Right renal pelvis (tissue), 4 donors: ENCODE data around the gene FHIT. TPM values are rescaled to one million over a fixed set of nuclear protein-coding genes. Genes with fewer than 3 reads are reported as not detected.

Source experiments
- DNase-seq, 4 donors: peaks; one replicate each; pipeline ENCODE4 v3.0.0-alpha.2; 2013; ENCODE audit warnings: low read depth in 4 of 4, low spot score in 3 of 4, missing footprints in 1 of 4
- polyA plus RNA-seq, 4 donors: library from polyadenylated mRNA; unstranded; fragments of 120-200 nt; gene quantifications; one replicate each; pipeline ENCODE4 v1.2.1, GENCODE V29; 2013; ENCODE audit not compliant: insufficient read length in 4 of 4

FHIT gene
- polyA plus RNA-seq, 4 donors = 24.5 to 27.4 (median 26.6) TPM

GRCh38 chr3:60322298-60322856 lies 928.9 kb downstream of the FHIT start:
- no peak for DNase-seq

- no peak for DNase-seq
Observed at GRCh38 chr3:60319179-60319858, 931.9 kb downstream of the FHIT start.

GRCh38 chr3:60316121-60316797 lies 935.0 kb downstream of the FHIT start:
- DNase-seq = no peak

- no peak for DNase-seq
Observed at GRCh38 chr3:60313951-60314461, 937.2 kb downstream of the FHIT start.

GRCh38 chr3:60313231-60313798 lies 937.9 kb downstream of the FHIT start:
- DNase-seq = no peak

- no peak for DNase-seq
Observed at GRCh38 chr3:60309539-60310268, 941.5 kb downstream of the FHIT start.

GRCh38 chr3:60308808-60309207 lies 942.4 kb downstream of the FHIT start:
- no peak for DNase-seq

- no peak for DNase-seq
Observed at GRCh38 chr3:60307562-60308199, 943.6 kb downstream of the FHIT start.

GRCh38 chr3:60304112-60304511 lies 947.1 kb downstream of the FHIT start:
- no peak for DNase-seq

GRCh38 chr3:60303160-60303559 lies 948.1 kb downstream of the FHIT start:
- no peak for DNase-seq

GRCh38 chr3:60301142-60301541 lies 950.1 kb downstream of the FHIT start:
- no peak for DNase-seq

GRCh38 chr3:60298141-60298540 lies 953.1 kb downstream of the FHIT start:
- DNase-seq = no peak

GRCh38 chr3:60294181-60294580 lies 957.1 kb downstream of the FHIT start:
- no peak for DNase-seq

- DNase-seq = no peak
Observed at GRCh38 chr3:60291115-60291514, 960.1 kb downstream of the FHIT start.

- DNase-seq = no peak
Observed at GRCh38 chr3:60290122-60290492, 961.1 kb downstream of the FHIT start.

GRCh38 chr3:60289341-60290121 lies 961.7 kb downstream of the FHIT start:
- DNase-seq = no peak

- DNase-seq = no peak
Observed at GRCh38 chr3:60282866-60283265, 968.4 kb downstream of the FHIT start.

GRCh38 chr3:60281970-60282369 lies 969.3 kb downstream of the FHIT start:
- DNase-seq = no peak

GRCh38 chr3:60277361-60277800 lies 973.9 kb downstream of the FHIT start:
- no peak for DNase-seq

- DNase-seq = no peak
Observed at GRCh38 chr3:60276615-60277014, 974.6 kb downstream of the FHIT start.
